GM10248 (cell line): ENCODE data around the gene ASB16.

Experiments
- CTCF ChIA-PET: fragments of 300-600 bp; sonication (Branson Sonifier 250); formaldehyde crosslinking; extraction: SDS; loops from one replicate; lab custom pipeline; 2021; ENCODE audit warnings: antibody characterized with exemption; lab: Yijun Ruan, JAX
- POLR2A ChIA-PET: fragments of 350-650 bp; sonication (Branson Sonifier 250); formaldehyde crosslinking; extraction: SDS; loops from one replicate; lab custom pipeline; 2020; ENCODE audit warnings: antibody characterized with exemption; lab: Yijun Ruan, JAX
- DNase-seq: peaks from one replicate; pipeline ENCODE4 v3.0.0; 2012; ENCODE audit errors: extremely low spot score
- CTCF ChIP-seq: IDR thresholded peaks from 2 replicates; pipeline ENCODE4 v1.5.1; 2012; ENCODE audit warnings: mild to moderate bottlenecking, low read depth; ENCODE audit errors: extremely low read depth, missing control alignments, control extremely low read depth

ASB16 gene

GRCh38 chr17:44198721-44199552 is 28.4 kb downstream of the ASB16 start:
- DNase-seq = peak; percentile 90
- TF ChIP-seq CTCF = no peak
- CTCF ChIA-PET = interaction anchor here (0.9 to 6.5 kb wide), 8 partner anchors 10 to 153 kb away, joined by 3 to 61 read pairs (median 5); partner anchors contain the start of gene GRN
- POLR2A ChIA-PET = interaction anchor here (0.6 to 1.2 kb wide), 2 partner anchors 13 to 17 kb away, joined by 4 to 9 read pairs; no protein-coding TSS in a partner anchor

GRCh38 chr17:44199553-44200477 is 29.3 kb downstream of the ASB16 start, which contains the start of gene ATXN7L3:
Gene ATXN7L3, minus strand, starts transcription at chr17:44199884. Its CDS starts 1,814 bp downstream, at chr17:44198070.
- ChIA-PET POLR2A (interaction anchor here (0.6 to 1.3 kb wide), 8 partner anchors 8 to 279 kb away, joined by 3 to 7 read pairs (median 4); no protein-coding TSS in a partner anchor), CTCF (interaction anchor here (1.0 to 6.5 kb wide), 3 partner anchors 11 to 127 kb away, joined by 3 to 61 read pairs (median 4); no protein-coding TSS in a partner anchor)
- TF ChIP-seq CTCF = no peak
- DNase-seq = peak; percentile 99

GRCh38 chr17:44200478-44201155 is 30.1 kb downstream of the ASB16 start:
- ChIA-PET POLR2A (interaction anchor here (0.6 to 1.3 kb wide), 2 partner anchors 10 to 21 kb away, joined by 3 to 7 read pairs; no protein-coding TSS in a partner anchor), CTCF (interaction anchor here (1.4 to 6.5 kb wide), 4 partner anchors 10 to 154 kb away, joined by 4 to 61 read pairs (median 24); no protein-coding TSS in a partner anchor)
- no peak for TF ChIP-seq CTCF
- DNase-seq = no peak

GRCh38 chr17:44202756-44203155 is 32.3 kb downstream of the ASB16 start:
- no peak for TF ChIP-seq CTCF
- CTCF ChIA-PET = interaction anchor here (1.3 to 6.5 kb wide), 9 partner anchors 8 to 150 kb away, joined by 3 to 61 read pairs (median 9); partner anchors contain the start of gene GRN
- POLR2A ChIA-PET = interaction anchor here (1.8 kb wide), 1 partner anchor 124 kb away, joined by 6 read pairs; no protein-coding TSS in a partner anchor
- no peak for DNase-seq

GRCh38 chr17:44203731-44204440 is 33.4 kb downstream of the ASB16 start:
- DNase-seq = peak; percentile 52
- ChIA-PET POLR2A (interaction anchor here (1.8 kb wide), 1 partner anchor 123 kb away, joined by 6 read pairs; no protein-coding TSS in a partner anchor), CTCF (interaction anchor here (0.7 to 4.4 kb wide), 23 partner anchors 10 to 330 kb away, joined by 3 to 42 read pairs (median 4); partner anchors contain the start of genes FAM171A2, GRN, SLC25A39 and TMUB2)
- peak; percentile 55 for TF ChIP-seq CTCF
